Activated T-helper 1 cell treated with anti-CD3 and anti-CD28 coated beads, Interleukin-12 subunit alpha, Interleukin-12 subunit beta, Interleukin-2, Interleukin-4 antibody, amounts not matched to agents 30 ng/mL and 10 ng/mL and 1 ng/mL, durations not matched to agents 14 hours and 24 hours and 36 hours (primary cell): ENCODE measurements around the gene ZC3H12C. TPM values are rescaled to one million over a fixed set of nuclear protein-coding genes. Genes with fewer than 3 reads are reported as not detected.

ENCODE experiments used
- DNase-seq: peaks from one replicate; pipeline ENCODE4 v3.0.0; 2021; ENCODE audit warnings: low spot score
- H3K27ac Mint-ChIP-seq: one replicate; pipeline ENCODE4 v1.8.0; 2021; ENCODE audit warnings: mild to moderate bottlenecking, mixed read lengths
- H3K27me3 Mint-ChIP-seq: one replicate; pipeline ENCODE4 v1.8.0; 2022; ENCODE audit warnings: mild to moderate bottlenecking, moderate library complexity, mixed read lengths; ENCODE audit not compliant: insufficient read depth
- H3K36me3 Mint-ChIP-seq: one replicate; pipeline ENCODE4 v1.8.0; 2021; ENCODE audit warnings: low read depth, mixed read lengths
- H3K4me1 Mint-ChIP-seq: one replicate; pipeline ENCODE4 v1.8.0; 2021; ENCODE audit warnings: low read depth, mixed read lengths
- H3K4me3 Mint-ChIP-seq: one replicate; pipeline ENCODE4 v1.8.0; 2021; ENCODE audit warnings: mild to moderate bottlenecking, moderate library complexity, mixed read lengths
- H3K9me3 Mint-ChIP-seq: one replicate; pipeline ENCODE4 v1.8.0; 2021; ENCODE audit warnings: mixed read lengths
- intact Hi-C: fragments of 100-400 bp; cut with micrococcal nuclease; formaldehyde crosslinking; loops from one replicate; pipeline ENCODE4 v1.15.1; 2024
- total RNA-seq: library from RNA; stranded (reverse); gene quantifications from 2 replicates; pipeline ENCODE4 v1.2.3, GENCODE V29; 2022

ZC3H12C gene
- total RNA-seq, 1 donor from 2014 or later, result 5.7 TPM

- DNase-seq, result no peak
- Mint-ChIP-seq H3K4me1 (no peaks in the 10 kb centered on the region), H3K27me3 (peaks cover 13% of the 10 kb centered on the region), H3K36me3 (no peaks in the 10 kb centered on the region), H3K4me3 (no peak overlapping the region), H3K9me3 (no peaks in the 10 kb centered on the region), H3K27ac (no peak overlapping the region)
- intact Hi-C loops, result no loop called here
These were observed 28.0 kb downstream of the ZC3H12C start for GRCh38 chr11:110121204-110121603.

- no peak for DNase-seq
- Mint-ChIP-seq H3K27ac (no peak overlapping the region), H3K36me3 (no peaks in the 10 kb centered on the region), H3K27me3 (peaks cover 13% of the 10 kb centered on the region), H3K4me3 (no peak overlapping the region), H3K4me1 (no peaks in the 10 kb centered on the region), H3K9me3 (no peaks in the 10 kb centered on the region)
- intact Hi-C loops, result no loop called here
These were observed 29.8 kb downstream of the ZC3H12C start for GRCh38 chr11:110123003-110123402.

GRCh38 chr11:110124605-110125004 is 31.4 kb downstream of the ZC3H12C start:
- peaks cover 12% of the 10 kb centered on the region for H3K27me3 Mint-ChIP-seq
- intact Hi-C loops, result no loop called here

GRCh38 chr11:110125632-110126031 is 32.4 kb downstream of the ZC3H12C start:
- intact Hi-C loops, result no loop called here
- Mint-ChIP-seq H3K4me3 (no peak overlapping the region), H3K9me3 (no peaks in the 10 kb centered on the region), H3K36me3 (no peaks in the 10 kb centered on the region), H3K27ac (no peak overlapping the region), H3K27me3 (peaks cover 9% of the 10 kb centered on the region), H3K4me1 (no peaks in the 10 kb centered on the region)
- no peak for DNase-seq

More at GRCh38 chr11:110124605-110125004, 31.4 kb downstream of the ZC3H12C start:
- no peak overlapping the region for H3K27ac Mint-ChIP-seq
- no peaks in the 10 kb centered on the region for H3K4me1 Mint-ChIP-seq
- no peaks in the 10 kb centered on the region for H3K9me3 Mint-ChIP-seq
- no peaks in the 10 kb centered on the region for H3K36me3 Mint-ChIP-seq
- DNase-seq, result no peak
- H3K4me3 Mint-ChIP-seq, result no peak overlapping the region

GRCh38 chr11:110126936-110127335 is 33.7 kb downstream of the ZC3H12C start:
- Mint-ChIP-seq H3K9me3 (no peaks in the 10 kb centered on the region), H3K27ac (no peak overlapping the region), H3K4me3 (no peak overlapping the region), H3K36me3 (no peaks in the 10 kb centered on the region), H3K27me3 (peaks cover 10% of the 10 kb centered on the region), H3K4me1 (no peaks in the 10 kb centered on the region)
- no peak for DNase-seq
- intact Hi-C loops, result no loop called here

- Mint-ChIP-seq H3K27me3 (peaks cover 11% of the 10 kb centered on the region), H3K4me1 (no peaks in the 10 kb centered on the region), H3K27ac (no peak overlapping the region), H3K4me3 (no peak overlapping the region), H3K36me3 (no peaks in the 10 kb centered on the region), H3K9me3 (no peaks in the 10 kb centered on the region)
- DNase-seq, result no peak
- intact Hi-C loops, result no loop called here
These were observed 35.0 kb downstream of the ZC3H12C start for GRCh38 chr11:110128161-110128560.

GRCh38 chr11:110130642-110131238 is 37.5 kb downstream of the ZC3H12C start:
- no peak for DNase-seq
- Mint-ChIP-seq H3K27me3 (peaks cover 6% of the 10 kb centered on the region), H3K4me3 (no peak overlapping the region), H3K4me1 (no peaks in the 10 kb centered on the region), H3K27ac (no peak overlapping the region), H3K36me3 (no peaks in the 10 kb centered on the region), H3K9me3 (no peaks in the 10 kb centered on the region)
- intact Hi-C loops, result no loop called here

GRCh38 chr11:110131386-110132123 is 38.4 kb downstream of the ZC3H12C start:
- DNase-seq, result no peak
- H3K4me1 Mint-ChIP-seq, result no peaks in the 10 kb centered on the region
- no peak overlapping the region for H3K4me3 Mint-ChIP-seq
- H3K27me3 Mint-ChIP-seq, result peaks cover 6% of the 10 kb centered on the region
- H3K9me3 Mint-ChIP-seq, result no peaks in the 10 kb centered on the region
- no peak overlapping the region for H3K27ac Mint-ChIP-seq
- intact Hi-C loops, result no loop called here
- no peaks in the 10 kb centered on the region for H3K36me3 Mint-ChIP-seq

GRCh38 chr11:110133160-110133559 is 40.0 kb downstream of the ZC3H12C start:
- Mint-ChIP-seq H3K4me3 (no peak overlapping the region), H3K27ac (no peak overlapping the region), H3K9me3 (no peaks in the 10 kb centered on the region), H3K36me3 (no peaks in the 10 kb centered on the region), H3K27me3 (peaks cover 6% of the 10 kb centered on the region), H3K4me1 (no peaks in the 10 kb centered on the region)
- DNase-seq, result no peak
- intact Hi-C loops, result no loop called here

GRCh38 chr11:110134110-110134509 is 40.9 kb downstream of the ZC3H12C start:
- Mint-ChIP-seq H3K27me3 (peaks cover 6% of the 10 kb centered on the region), H3K4me3 (no peak overlapping the region), H3K27ac (no peak overlapping the region), H3K9me3 (no peaks in the 10 kb centered on the region), H3K36me3 (no peaks in the 10 kb centered on the region), H3K4me1 (no peaks in the 10 kb centered on the region)
- intact Hi-C loops, result no loop called here
- DNase-seq, result no peak

GRCh38 chr11:110141812-110142211 is 48.6 kb downstream of the ZC3H12C start:
- intact Hi-C loops, result no loop called here
- DNase-seq, result no peak

GRCh38 chr11:110147962-110148709 is 54.9 kb downstream of the ZC3H12C start:
- H3K4me1 Mint-ChIP-seq, result no peaks in the 10 kb centered on the region
- no peaks in the 10 kb centered on the region for H3K9me3 Mint-ChIP-seq
- no peak for DNase-seq
- H3K4me3 Mint-ChIP-seq, result no peak overlapping the region
- intact Hi-C loops, result no loop called here
- no peaks in the 10 kb centered on the region for H3K36me3 Mint-ChIP-seq
- H3K27me3 Mint-ChIP-seq, result peaks cover 11% of the 10 kb centered on the region
- no peak overlapping the region for H3K27ac Mint-ChIP-seq

More at GRCh38 chr11:110141812-110142211, 48.6 kb downstream of the ZC3H12C start:
- peaks cover 16% of the 10 kb centered on the region for H3K27me3 Mint-ChIP-seq
- H3K27ac Mint-ChIP-seq, result no peak overlapping the region
- no peak overlapping the region for H3K4me3 Mint-ChIP-seq
- no peaks in the 10 kb centered on the region for H3K36me3 Mint-ChIP-seq
- no peaks in the 10 kb centered on the region for H3K9me3 Mint-ChIP-seq
- H3K4me1 Mint-ChIP-seq, result no peaks in the 10 kb centered on the region
